ENCODE results near the gene MPZL1.

The MPZL1 gene

GRCh38 chr1:167837326-167837725 lies 115.5 kb downstream of the MPZL1 start (continued):
- TF ChIP-seq PPARA (CRISPR knock-in tag; IDR thresholded peaks at IDR 0.05; ENCODE audit: borderline replicate concordance) = no peak

GRCh38 chr1:167839009-167839408 lies 117.2 kb downstream of the MPZL1 start:
- TF ChIP-seq ZNF70 (CRISPR knock-in tag; IDR thresholded peaks at IDR 0.05) (no peak), BACH2 (CRISPR knock-in tag; IDR thresholded peaks at IDR 0.05; ENCODE audit: borderline replicate concordance) (no peak), ZFP3 (CRISPR knock-in tag; IDR thresholded peaks at IDR 0.05) (no peak), PATZ1 (CRISPR knock-in tag; IDR thresholded peaks at IDR 0.05; ENCODE audit: borderline replicate concordance) (no peak)
- no peak for ATAC-seq
